ENCODE data around the gene RHBDL2.

DNA sequence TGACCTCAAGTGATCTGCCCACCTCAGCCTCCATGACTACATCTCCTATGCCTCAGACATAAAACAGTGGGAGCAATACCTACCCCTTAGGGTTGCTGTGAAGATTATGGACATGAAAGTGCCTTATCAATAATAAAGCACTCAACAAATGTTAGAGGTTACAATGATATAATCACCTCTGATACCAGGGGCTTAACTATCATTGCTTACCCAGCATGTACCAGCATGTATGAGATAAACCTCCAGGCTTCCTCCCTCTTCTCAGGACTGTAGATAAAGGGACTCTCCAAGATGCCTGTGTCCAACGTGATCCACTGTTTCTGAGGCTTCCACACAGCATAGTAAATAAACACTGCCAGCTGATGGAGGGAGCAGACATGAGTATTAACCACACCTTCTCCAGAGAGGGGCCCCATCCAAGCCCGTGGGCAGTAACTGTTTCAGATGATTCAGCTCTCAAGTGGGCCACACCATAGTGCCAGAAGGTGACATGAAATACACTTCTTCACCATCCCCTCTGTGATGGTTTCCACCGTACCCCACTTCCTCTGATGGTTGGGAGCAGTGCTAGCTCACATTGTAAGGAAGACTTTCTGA, 26.2 kb downstream of the RHBDL2 start:
- TF ChIP-seq, protein P1, sequence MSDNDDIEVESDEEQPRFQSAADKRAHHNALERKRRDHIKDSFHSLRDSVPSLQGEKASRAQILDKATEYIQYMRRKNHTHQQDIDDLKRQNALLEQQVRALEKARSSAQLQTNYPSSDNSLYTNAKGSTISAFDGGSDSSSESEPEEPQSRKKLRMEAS (IDR thresholded peaks at IDR 0.05): no peak
- TF ChIP-seq TAF1 (IDR thresholded peaks at IDR 0.05; ENCODE audit: low read depth) (no peak), CEBPB (IDR thresholded peaks at IDR 0.05) (no peak), EP300 (IDR thresholded peaks at IDR 0.05; ENCODE audit: borderline replicate concordance) (no peak), ZBTB7A (IDR thresholded peaks at IDR 0.05; ENCODE audit: low read depth) (no peak), RAD21 (IDR thresholded peaks at IDR 0.05; ENCODE audit: low read depth) (no peak), FOXM1 (IDR thresholded peaks at IDR 0.05; ENCODE audit: borderline replicate concordance, low read depth) (no peak), YY1 (IDR thresholded peaks at IDR 0.05; ENCODE audit: low read depth) (no peak), CREB1 (IDR thresholded peaks at IDR 0.05; ENCODE audit: low read depth) (no peak), TEAD4 (IDR thresholded peaks at IDR 0.05) (no peak), TCF12 (IDR thresholded peaks at IDR 0.05; ENCODE audit: low read depth) (no peak), NFIC (IDR thresholded peaks at IDR 0.05) (no peak)
- TF ChIP-seq, protein P2, sequence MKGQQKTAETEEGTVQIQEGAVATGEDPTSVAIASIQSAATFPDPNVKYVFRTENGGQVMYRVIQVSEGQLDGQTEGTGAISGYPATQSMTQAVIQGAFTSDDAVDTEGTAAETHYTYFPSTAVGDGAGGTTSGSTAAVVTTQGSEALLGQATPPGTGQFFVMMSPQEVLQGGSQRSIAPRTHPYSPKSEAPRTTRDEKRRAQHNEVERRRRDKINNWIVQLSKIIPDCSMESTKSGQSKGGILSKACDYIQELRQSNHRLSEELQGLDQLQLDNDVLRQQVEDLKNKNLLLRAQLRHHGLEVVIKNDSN (IDR thresholded peaks at IDR 0.05): no peak
- TF ChIP-seq, protein P3, sequence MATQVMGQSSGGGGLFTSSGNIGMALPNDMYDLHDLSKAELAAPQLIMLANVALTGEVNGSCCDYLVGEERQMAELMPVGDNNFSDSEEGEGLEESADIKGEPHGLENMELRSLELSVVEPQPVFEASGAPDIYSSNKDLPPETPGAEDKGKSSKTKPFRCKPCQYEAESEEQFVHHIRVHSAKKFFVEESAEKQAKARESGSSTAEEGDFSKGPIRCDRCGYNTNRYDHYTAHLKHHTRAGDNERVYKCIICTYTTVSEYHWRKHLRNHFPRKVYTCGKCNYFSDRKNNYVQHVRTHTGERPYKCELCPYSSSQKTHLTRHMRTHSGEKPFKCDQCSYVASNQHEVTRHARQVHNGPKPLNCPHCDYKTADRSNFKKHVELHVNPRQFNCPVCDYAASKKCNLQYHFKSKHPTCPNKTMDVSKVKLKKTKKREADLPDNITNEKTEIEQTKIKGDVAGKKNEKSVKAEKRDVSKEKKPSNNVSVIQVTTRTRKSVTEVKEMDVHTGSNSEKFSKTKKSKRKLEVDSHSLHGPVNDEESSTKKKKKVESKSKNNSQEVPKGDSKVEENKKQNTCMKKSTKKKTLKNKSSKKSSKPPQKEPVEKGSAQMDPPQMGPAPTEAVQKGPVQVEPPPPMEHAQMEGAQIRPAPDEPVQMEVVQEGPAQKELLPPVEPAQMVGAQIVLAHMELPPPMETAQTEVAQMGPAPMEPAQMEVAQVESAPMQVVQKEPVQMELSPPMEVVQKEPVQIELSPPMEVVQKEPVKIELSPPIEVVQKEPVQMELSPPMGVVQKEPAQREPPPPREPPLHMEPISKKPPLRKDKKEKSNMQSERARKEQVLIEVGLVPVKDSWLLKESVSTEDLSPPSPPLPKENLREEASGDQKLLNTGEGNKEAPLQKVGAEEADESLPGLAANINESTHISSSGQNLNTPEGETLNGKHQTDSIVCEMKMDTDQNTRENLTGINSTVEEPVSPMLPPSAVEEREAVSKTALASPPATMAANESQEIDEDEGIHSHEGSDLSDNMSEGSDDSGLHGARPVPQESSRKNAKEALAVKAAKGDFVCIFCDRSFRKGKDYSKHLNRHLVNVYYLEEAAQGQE (IDR thresholded peaks at IDR 0.05; ENCODE audit: low read depth): no peak

Measured in Ishikawa (cell line).